DOHH2 (cell line): ENCODE data around the gene ARNT2.

ENCODE experiments used
- H3F3A ChIP-seq: fragments of 200-600 bp; sonication (generic), shearing (Covaris generic); 2 replicates; pipeline ENCODE4 v1.6.0; 2016; ENCODE audit warnings: antibody characterized with exemption, mild to moderate bottlenecking; ENCODE audit not compliant: control insufficient read depth, insufficient read depth
- H3K27ac ChIP-seq: fragments of 200-600 bp; sonication (generic); 2 replicates; pipeline ENCODE4 v1.5.1; 2014; ENCODE audit warnings: low read depth, mild to moderate bottlenecking, low read length, moderate library complexity
- H3K27me3 ChIP-seq: fragments of 200-600 bp; sonication (generic); 2 replicates; pipeline ENCODE4 v1.6.1; 2014; ENCODE audit warnings: mild to moderate bottlenecking, low read length, mixed read lengths; ENCODE audit not compliant: control insufficient read depth
- H3K36me3 ChIP-seq: fragments of 200-600 bp; sonication (generic); 2 replicates; pipeline ENCODE4 v1.6.1; 2014; ENCODE audit warnings: mild to moderate bottlenecking, low read length, moderate library complexity, mixed read lengths; ENCODE audit not compliant: control insufficient read depth
- H3K4me1 ChIP-seq: fragments of 200-600 bp; sonication (generic); 2 replicates; pipeline ENCODE4 v1.6.1; 2014; ENCODE audit warnings: mild to moderate bottlenecking, low read length, mixed read lengths; ENCODE audit not compliant: control insufficient read depth
- H3K4me2 ChIP-seq: fragments of 200-600 bp; sonication (generic); 2 replicates; pipeline ENCODE4 v1.6.0; 2014; ENCODE audit warnings: mild to moderate bottlenecking, low read length, moderate library complexity
- H3K4me3 ChIP-seq: fragments of 200-600 bp; sonication (generic); 2 replicates; pipeline ENCODE4 v1.5.1; 2014; ENCODE audit warnings: mild to moderate bottlenecking, low read length, mixed read lengths
- H3K79me2 ChIP-seq: fragments of 200-600 bp; sonication (generic); 2 replicates; pipeline ENCODE4 v1.6.1; 2014; ENCODE audit warnings: mild to moderate bottlenecking, low read length, mixed read lengths; ENCODE audit not compliant: control insufficient read depth
- H3K9me2 ChIP-seq: fragments of 200-600 bp; sonication (generic); replicated peaks from 2 replicates; pipeline ENCODE4 v1.6.1; 2014; ENCODE audit warnings: mild to moderate bottlenecking, low read length, mixed read lengths; ENCODE audit not compliant: control insufficient read depth
- H3K9me3 ChIP-seq: fragments of 200-600 bp; sonication (generic); 2 replicates; pipeline ENCODE4 v1.6.1; 2014; ENCODE audit warnings: antibody characterized with exemption, low read length, mixed read lengths; ENCODE audit not compliant: control insufficient read depth, insufficient read depth
- H4K20me1 ChIP-seq: fragments of 200-600 bp; sonication (generic); 2 replicates; pipeline ENCODE4 v1.6.0; 2014; ENCODE audit warnings: low read depth, mild to moderate bottlenecking, antibody characterized with exemption, low read length, moderate library complexity; ENCODE audit not compliant: control insufficient read depth, insufficient read depth
- CTCF ChIP-seq: fragments of 200-600 bp; sonication (generic); IDR thresholded peaks from one replicate; pipeline ENCODE4 v1.5.1; 2014; ENCODE audit warnings: antibody characterized with exemption, mild to moderate bottlenecking, low read depth, low read length; ENCODE audit not compliant: poor library complexity, severe bottlenecking
- EZH2phosphoT487 ChIP-seq: fragments of 200-600 bp; sonication (generic); IDR thresholded peaks from 2 replicates; pipeline ENCODE4 v1.6.1; 2017; ENCODE audit warnings: borderline replicate concordance, mild to moderate bottlenecking, antibody characterized with exemption, low read length, moderate library complexity, mixed read lengths

ARNT2 gene

DNA sequence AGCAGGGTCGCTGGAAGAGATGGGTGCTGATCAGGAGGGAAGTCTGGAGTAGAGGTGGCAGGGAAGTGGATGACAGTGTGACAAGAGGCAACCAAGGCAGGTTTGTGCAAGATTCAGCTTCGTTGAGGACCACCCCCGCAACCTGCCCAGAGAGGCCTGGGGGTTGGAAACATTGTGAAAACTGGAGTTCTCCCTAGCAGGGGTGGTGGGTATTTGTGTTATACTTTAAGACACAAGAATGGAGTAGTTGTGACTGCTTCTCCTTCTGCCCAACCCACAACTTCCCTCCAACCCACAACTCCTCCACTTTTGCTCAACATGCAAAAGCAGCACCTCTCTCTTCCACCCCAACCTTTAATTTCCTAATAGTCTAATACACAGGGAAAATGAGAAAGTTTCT lies 8.6 kb upstream of the ARNT2 start:
- TF ChIP-seq EZH2phosphoT487 (no peak), CTCF (no peak)
- Histone ChIP-seq H3K36me3 (no peaks in the 10 kb centered on the region), H3F3A (no peaks in the 10 kb centered on the region), H3K4me3 (no peak overlapping the region), H4K20me1 (no peaks in the 10 kb centered on the region), H3K79me2 (no peaks in the 10 kb centered on the region), H3K9me3 (no peaks in the 10 kb centered on the region), H3K4me2 (no peak overlapping the region), H3K27me3 (no peaks in the 10 kb centered on the region; the same call in 1 of the 2 replicates), H3K4me1 (no peaks in the 10 kb centered on the region), H3K27ac (no peak overlapping the region), H3K9me2 (no peaks in the 10 kb centered on the region)

DNA sequence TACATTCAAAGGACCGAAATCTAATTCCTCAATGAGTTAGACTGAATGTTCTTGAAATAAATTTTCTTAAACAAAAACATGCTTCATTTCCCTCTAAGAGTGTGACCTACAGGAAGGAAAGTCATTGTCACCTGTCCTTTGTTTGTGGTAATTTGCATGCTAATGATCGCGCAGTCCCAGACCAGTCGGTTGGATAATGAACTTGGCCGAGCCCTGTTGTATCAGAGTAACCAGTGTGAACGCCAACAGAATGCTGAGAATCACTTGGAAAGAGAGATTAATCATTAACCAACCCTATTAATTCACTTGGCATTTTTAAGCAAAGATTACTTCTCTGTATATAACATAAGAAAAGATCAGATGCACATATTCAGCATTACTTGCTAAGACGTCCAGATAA lies 8.1 kb upstream of the ARNT2 start:
- Histone ChIP-seq H3K79me2 (no peaks in the 10 kb centered on the region), H3K27ac (no peak overlapping the region), H3F3A (no peaks in the 10 kb centered on the region), H3K4me3 (no peak overlapping the region), H3K9me2 (no peaks in the 10 kb centered on the region), H3K36me3 (no peaks in the 10 kb centered on the region), H3K4me1 (no peaks in the 10 kb centered on the region), H4K20me1 (no peaks in the 10 kb centered on the region), H3K9me3 (no peaks in the 10 kb centered on the region), H3K27me3 (no peaks in the 10 kb centered on the region; the same call in 1 of the 2 replicates), H3K4me2 (no peak overlapping the region)
- no peak for TF ChIP-seq EZH2phosphoT487
- TF ChIP-seq CTCF = no peak

DNA sequence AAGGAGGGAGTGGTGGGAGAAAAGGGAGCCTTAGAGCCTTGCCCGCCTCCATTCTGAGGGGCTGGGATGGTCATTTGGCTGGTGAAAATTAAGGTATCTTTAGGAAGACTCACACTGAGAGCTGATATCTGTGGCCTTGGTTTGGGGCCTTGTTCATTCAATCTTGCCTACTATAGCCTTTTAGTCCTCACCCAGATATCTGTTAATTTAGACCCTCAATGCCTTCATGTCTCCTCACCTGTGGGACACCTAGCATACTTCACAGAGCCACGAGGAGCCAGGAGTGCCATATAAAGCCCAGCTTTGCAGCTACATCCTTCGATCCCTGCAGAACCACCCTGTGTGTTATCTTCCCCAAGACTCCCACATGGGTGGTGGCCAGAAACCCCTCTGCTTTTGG lies 4.7 kb upstream of the ARNT2 start:
- Histone ChIP-seq H4K20me1 (no peaks in the 10 kb centered on the region), H3K36me3 (no peaks in the 10 kb centered on the region), H3K27me3 (no peaks in the 10 kb centered on the region; the same call in 1 of the 2 replicates), H3K9me3 (no peaks in the 10 kb centered on the region), H3K27ac (no peak overlapping the region), H3F3A (no peaks in the 10 kb centered on the region), H3K79me2 (no peaks in the 10 kb centered on the region), H3K4me2 (no peak overlapping the region), H3K9me2 (no peaks in the 10 kb centered on the region), H3K4me1 (no peaks in the 10 kb centered on the region), H3K4me3 (no peak overlapping the region)
- no peak for TF ChIP-seq EZH2phosphoT487
- TF ChIP-seq CTCF = no peak

DNA sequence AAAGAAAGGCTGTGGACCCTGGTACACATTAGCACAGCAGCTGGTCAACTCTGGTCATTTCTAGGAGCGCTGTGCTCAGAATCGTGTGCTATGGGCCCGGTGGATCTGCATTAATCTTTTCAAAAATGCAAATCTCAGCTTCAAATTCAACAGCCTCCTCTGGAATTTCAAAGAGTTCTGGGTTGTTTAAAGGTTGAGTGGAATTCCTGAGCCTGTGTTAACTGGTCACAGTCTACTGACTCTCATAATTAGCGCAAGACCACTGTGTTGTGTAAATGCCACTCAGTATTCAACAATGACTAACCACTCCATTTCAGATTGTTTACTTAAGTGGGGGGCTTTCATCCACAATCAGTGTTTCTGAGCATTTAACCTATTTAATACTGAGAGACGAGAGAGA lies 2.7 kb upstream of the ARNT2 start:
- Histone ChIP-seq H3K4me1 (no peaks in the 10 kb centered on the region), H3F3A (no peaks in the 10 kb centered on the region), H4K20me1 (no peaks in the 10 kb centered on the region), H3K9me3 (no peaks in the 10 kb centered on the region), H3K27ac (no peak overlapping the region), H3K4me2 (no peak overlapping the region), H3K4me3 (no peak overlapping the region), H3K36me3 (no peaks in the 10 kb centered on the region), H3K79me2 (no peaks in the 10 kb centered on the region), H3K27me3 (peaks cover 11% of the 10 kb centered on the region), H3K9me2 (no peaks in the 10 kb centered on the region)
- TF ChIP-seq CTCF = no peak
- TF ChIP-seq EZH2phosphoT487 = no peak
